K562 (cell line): ENCODE results near the gene PSMD2. TPM values are rescaled to one million over a fixed set of nuclear protein-coding genes. Genes with fewer than 3 reads are reported as not detected.

Experiments used
- ATAC-seq: fragments of 200-7000 bp; cut with Tn5 transposase; 3 replicates; pipeline ENCODE4 v1.9.1; 2020; ENCODE audit warnings: moderate library complexity
- BruUV-seq: library from RNA; stranded (reverse); fragments of 400-500 nt; replicated peaks from 2 replicates; lab custom pipeline; 2021; lab: Mats Ljungman, UMichigan
- CTCF ChIA-PET: fragments of 300-600 bp; formaldehyde crosslinking; extraction: SDS; loops from one replicate; lab custom pipeline; 2021; ENCODE audit warnings: low intra/inter-chr PET ratio; lab: Yijun Ruan, JAX
- POLR2A ChIA-PET: fragments of 300-600, 350-650 bp; sonication (Branson Sonifier 250); formaldehyde crosslinking; extraction: SDS; loops from one replicate; lab custom pipeline; 2021; ENCODE audit warnings: antibody characterized with exemption, inconsistent platforms; lab: Yijun Ruan, JAX
- DNase-seq, 4 experiments: peaks; one replicate each; pipeline versions ENCODE4 v3.0.0 to v3.0.0-alpha.2; 2011 to 2018; ENCODE audit warnings: low spot score in 3 of 4, mixed read lengths in 3 of 4; ENCODE audit errors: extremely low read depth in 1 of 4
- FAIRE-seq: peaks from 2 replicates; lab custom pipeline; 2011; peaks lifted over from hg19 to GRCh38; lab: Jason Lieb, UNC
- H2AFZ ChIP-seq: 2 replicates; pipeline ENCODE4 v1.6.0; 2011; ENCODE audit warnings: low read depth, low read length, control low read depth, inconsistent platforms
- H3K27ac ChIP-seq: fragments of 200-600 bp; 3 replicates; pipeline ENCODE4 v1.8.0; 2011; ENCODE audit warnings: low read depth, mild to moderate bottlenecking, control low read depth, inconsistent platforms, low read length, moderate library complexity, mixed read lengths; ENCODE audit errors: extremely low read depth
- H3K27me3 ChIP-seq, 2 experiments: fragments of 300-600 bp in 1 of 2; 2 replicates in 1 of 2; 3 replicates in 1 of 2; pipeline versions ENCODE4 v1.6.0 to v1.8.0; 2011; ENCODE audit warnings: inconsistent platforms in 2 of 2, low read length in 2 of 2, mild to moderate bottlenecking in 1 of 2, mixed read lengths in 1 of 2, moderate library complexity in 1 of 2; ENCODE audit not compliant: control insufficient read depth in 2 of 2, insufficient read depth in 2 of 2
- H3K36me3 ChIP-seq: fragments of 300-600 bp; 3 replicates; pipeline ENCODE4 v1.8.0; 2011; ENCODE audit warnings: mild to moderate bottlenecking, low read length, inconsistent platforms; ENCODE audit not compliant: control insufficient read depth, insufficient read depth
- H3K4me1 ChIP-seq, 2 experiments: fragments of 200-600 bp in 1 of 2; replicated peaks in 1 of 2; 2 replicates in 1 of 2; 3 replicates in 1 of 2; pipeline versions ENCODE4 v1.5.1 to v1.8.0; 2011; ENCODE audit warnings: inconsistent platforms in 2 of 2, low read length in 2 of 2, mild to moderate bottlenecking in 1 of 2, mixed read lengths in 1 of 2, moderate library complexity in 1 of 2; ENCODE audit not compliant: control insufficient read depth in 2 of 2, insufficient read depth in 2 of 2
- H3K4me2 ChIP-seq: 2 replicates; pipeline ENCODE4 v1.6.1; 2011; ENCODE audit warnings: low read length, control low read depth, inconsistent platforms, mixed read lengths; ENCODE audit not compliant: insufficient read depth
- H3K4me3 ChIP-seq: fragments of 200-600 bp; sonication (generic), shearing (Covaris generic); 2 replicates; pipeline ENCODE4 v1.5.1; 2016; ENCODE audit warnings: control low read depth, inconsistent platforms
- H3K79me2 ChIP-seq: fragments of 200-600 bp; 3 replicates; pipeline ENCODE4 v1.8.0; 2011; ENCODE audit warnings: low read length, inconsistent platforms; ENCODE audit not compliant: control insufficient read depth, insufficient read depth
- H3K9ac ChIP-seq, 2 experiments: 2 replicates each; pipeline versions ENCODE4 v1.6.0 to v1.6.1; 2011; ENCODE audit warnings: low read depth in 2 of 2, low read length in 2 of 2, control low read depth in 1 of 2, inconsistent platforms in 1 of 2, mild to moderate bottlenecking in 1 of 2, mixed read lengths in 1 of 2; ENCODE audit not compliant: insufficient read depth in 1 of 2
- H3K9me1 ChIP-seq: one replicate; pipeline ENCODE4 v1.6.0; 2011; ENCODE audit warnings: inconsistent platforms, mild to moderate bottlenecking, low read length, moderate library complexity; ENCODE audit not compliant: control insufficient read depth, insufficient read depth
- H3K9me3 ChIP-seq: replicated peaks from 2 replicates; pipeline ENCODE4 v1.5.1; 2011; ENCODE audit warnings: low read depth, low read length, inconsistent platforms; ENCODE audit not compliant: control insufficient read depth, insufficient read depth
- H4K20me1 ChIP-seq: replicated peaks from 2 replicates; pipeline ENCODE4 v1.6.1; 2011; ENCODE audit warnings: low read length, inconsistent platforms, mixed read lengths; ENCODE audit not compliant: control insufficient read depth, insufficient read depth
- BRD4 ChIP-seq: fragments of 200-600 bp; sonication (generic); IDR thresholded peaks from 2 replicates; pipeline ENCODE4 v1.6.1; 2017; ENCODE audit warnings: inconsistent platforms
- BRF1 ChIP-seq: IDR thresholded peaks from 3 replicates; pipeline ENCODE4 v1.6.1; 2011; ENCODE audit warnings: borderline replicate concordance, mild to moderate bottlenecking; ENCODE audit not compliant: insufficient read length; ENCODE audit errors: extremely low read depth
- CCNT2 ChIP-seq: IDR thresholded peaks from 2 replicates; pipeline ENCODE4 v1.6.1; 2011; ENCODE audit warnings: borderline replicate concordance, low read depth, mild to moderate bottlenecking, moderate library complexity, mixed read lengths, low read length; ENCODE audit not compliant: insufficient read length; ENCODE audit errors: extremely low read depth
- CREM ChIP-seq: IDR thresholded peaks from 2 replicates; pipeline ENCODE4 v1.6.1; 2014; ENCODE audit warnings: antibody characterized with exemption, low read depth
- CXXC5 ChIP-seq: fragments of 250-450 bp; sonication (Bioruptor Pico); IDR thresholded peaks from 2 replicates; pipeline ENCODE4 v1.8.0; 2022; ENCODE audit warnings: inconsistent platforms, mild to moderate bottlenecking, moderate library complexity
- E2F4 ChIP-seq: sonication (generic); formaldehyde crosslinking; IDR thresholded peaks from 2 replicates; pipeline ENCODE4 v1.8.0; 2022; ENCODE audit warnings: mild to moderate bottlenecking, low read depth, missing genetic modification reagents
- MAFG ChIP-seq: fragments of 450-650 bp; conservative IDR thresholded peaks from 2 replicates; pipeline ENCODE4 v1.6.1; 2016; ENCODE audit warnings: missing genetic modification characterization, missing compliant biosample characterization
- MYNN ChIP-seq, 2 experiments: sonication (generic); formaldehyde crosslinking in 1 of 2; IDR thresholded peaks; 2 replicates each; pipeline versions ENCODE4 v1.5.0 to v1.6.1; 2016 to 2020; ENCODE audit warnings: antibody characterized with exemption in 1 of 2, missing genetic modification reagents in 1 of 2
- NFXL1 ChIP-seq: fragments of 450-650 bp; formaldehyde crosslinking; IDR thresholded peaks from 2 replicates; pipeline ENCODE4 v1.4.0; 2021; ENCODE audit warnings: mild to moderate bottlenecking
- OTX1 ChIP-seq: fragments of 450-650 bp; formaldehyde crosslinking; IDR thresholded peaks from 2 replicates; pipeline ENCODE4 v1.4.0; 2022; ENCODE audit warnings: mild to moderate bottlenecking
- POLR2B ChIP-seq: fragments of 450-650 bp; IDR thresholded peaks from 2 replicates; pipeline ENCODE4 v1.6.1; 2018; ENCODE audit warnings: low read depth; ENCODE audit not compliant: partially characterized antibody
- POLR2G ChIP-seq: fragments of 200-400 bp; formaldehyde crosslinking; IDR thresholded peaks from 2 replicates; pipeline ENCODE4 v1.6.1; 2017; ENCODE audit warnings: low read depth, mild to moderate bottlenecking, antibody characterized with exemption, low read length, moderate library complexity
- RB1 ChIP-seq: fragments of 450-650 bp; IDR thresholded peaks from 2 replicates; pipeline ENCODE4 v1.6.1; 2017; ENCODE audit warnings: low read depth, mild to moderate bottlenecking
- STAT5A ChIP-seq: IDR thresholded peaks from 2 replicates; pipeline ENCODE4 v1.6.1; 2012; ENCODE audit warnings: low read length, inconsistent platforms, borderline replicate concordance
- TBL1XR1 ChIP-seq, 2 experiments: IDR thresholded peaks; 2 replicates each; pipeline ENCODE4 v1.6.1; 2012; ENCODE audit warnings: improper control_type of control experiment in 2 of 2, low read length in 2 of 2, mild to moderate bottlenecking in 1 of 2
- THAP7 ChIP-seq: fragments of 250-450 bp; sonication (Bioruptor Pico); IDR thresholded peaks from 2 replicates; pipeline ENCODE4 v1.5.0; 2021
- VEZF1 ChIP-seq: fragments of 200-800 bp; sonication (Bioruptor generic); IDR thresholded peaks from 2 replicates; pipeline ENCODE4 v1.6.1; 2017; ENCODE audit warnings: missing genetic modification characterization, missing compliant biosample characterization
- ZNF707 ChIP-seq: fragments of 250-450 bp; sonication (Bioruptor Pico); conservative IDR thresholded peaks from 2 replicates; pipeline ENCODE4 v1.8.0; 2022; ENCODE audit warnings: inconsistent platforms, mild to moderate bottlenecking, moderate library complexity
- WGBS: fragments of 100-300 bp; shearing (Covaris generic); methylation state at CpG from one replicate; pipeline ENCODE4 v1.1.6; 2016; ENCODE audit warnings: low coverage, mixed read lengths; ENCODE audit not compliant: insufficient coverage; ENCODE audit errors: missing lambda C conversion rate; 5-methylcytosine and 5-hydroxymethylcytosine counted together
- in situ Hi-C: fragments of 300-500 bp; cut with MboI; formaldehyde crosslinking; loops from 4 replicates; pipeline ENCODE4 v1.15.0; 2018; ENCODE audit warnings: inconsistent platforms, mixed read lengths
- intact Hi-C: fragments of 100-400 bp; cut with micrococcal nuclease; formaldehyde crosslinking; loops from 2 replicates; pipeline ENCODE4 v1.14.2; 2022
- polyA plus RNA-seq, 8 experiments: library from polyadenylated mRNA; depleted of rRNA in 4 of 8; stranded (reverse) in 5 of 8; unstranded in 3 of 8; fragments of >200 nt; fragmentation: Nextera tagmentation in 2 of 8; fragmentation: Illumina TruSeq in 1 of 8; extraction: Ambion mirVana in 2 of 8; extraction: Trizol in 1 of 8; gene quantifications; 2 replicates each; pipeline versions ENCODE4 v1.2.1 to v1.2.3, GENCODE V29; 2011 to 2014; ENCODE audit warnings: inconsistent platforms in 1 of 8, missing spikeins in 1 of 8
- total RNA-seq, 7 experiments: library from RNA; depleted of rRNA in 6 of 7; stranded (reverse); fragments of >200 nt in 6 of 7; fragmentation: Illumina TruSeq in 2 of 7; extraction: Trizol in 2 of 7; gene quantifications; 2 replicates each; pipeline versions ENCODE4 v1.2.1 to v1.2.3, GENCODE V29; 2011 to 2021; ENCODE audit warnings: low replicate concordance in 1 of 7

Gene PSMD2
- total and polyA plus RNA-seq, 9 of the 15 experiments (the other 6 are each of a cell fraction or from before 2014, with no cell fraction given): 152 to 484 (median 295) TPM

- intact Hi-C loops (no loop called here), in situ Hi-C loops (no loop called here)
- FAIRE-seq (no peak), ATAC-seq (peak; percentile 76), DNase-seq (peak; percentile 76 to 93 (median 88))
- Histone ChIP-seq H3K9me3 (no peaks in the 10 kb centered on the region), H3K9ac (peak within 1 kb of the TSS in 1 of 2 experiments; percentile 83; a peak in 2 of 4 replicates), H3K27me3 (peaks cover 10 to 31% of the 10 kb centered on the region in 2 experiments; a peak in 4 of 5 replicates), H3K36me3 (no peaks in the 10 kb centered on the region), H3K4me1 (peaks cover 14 to 36% of the 10 kb centered on the region in 2 experiments; a peak in 4 of 5 replicates), H3K79me2 (no peaks in the 10 kb centered on the region), H3K4me3 (peak within 1 kb of the TSS; percentile 42), H4K20me1 (peaks cover 25% of the 10 kb centered on the region), H3K9me1 (no peaks in the 10 kb centered on the region), H3K27ac (no peak within 1 kb of the TSS), H3K4me2 (peak within 1 kb of the TSS; percentile 82), H2AFZ (peak within 1 kb of the TSS; percentile 72)
- BruUV-seq: no TSS peak
- CTCF ChIA-PET: no interaction called here
- WGBS: 7% methylated on average over 6 of the region's 67 CpGs
- POLR2A ChIA-PET: interaction anchor here (0.5 to 1.9 kb wide), 4 partner anchors 8 to 863 kb away, joined by 3 to 4 read pairs (median 3); partner anchors contain the start of gene EEF1AKMT4
- TF ChIP-seq RB1: no peak
- TF ChIP-seq ZNF707 (CRISPR knock-in tag): no peak
- no peak for TF ChIP-seq E2F4 (CRISPR knock-in tag)
- no peak for TF ChIP-seq STAT5A
- no peak for TF ChIP-seq POLR2B
- TF ChIP-seq OTX1 (CRISPR knock-in tag): no peak
- no peak for TF ChIP-seq MAFG
- TF ChIP-seq TBL1XR1 (IDR thresholded peaks at IDR 0.05; ENCODE audit: low read length in 2 of 2): no peak
- peak; percentile 86 for TF ChIP-seq VEZF1 (CRISPR knock-in tag)
- TF ChIP-seq NFXL1 (CRISPR knock-in tag): no peak
- no peak for TF ChIP-seq CCNT2
- TF ChIP-seq BRD4: no peak
- no peak for TF ChIP-seq CXXC5 (CRISPR knock-in tag)
- TF ChIP-seq POLR2G: peak; percentile 17; the same call in 1 of the 2 replicates
- no peak for TF ChIP-seq MYNN (IDR thresholded peaks at IDR 0.05)
- TF ChIP-seq MYNN (CRISPR knock-in tag; IDR thresholded peaks at IDR 0.05): no peak
- no peak for TF ChIP-seq BRF1
- TF ChIP-seq CREM: 0 out of 2 replicates have a peak, but pooled peaks have one; percentile 1
- TF ChIP-seq THAP7 (CRISPR knock-in tag): no peak
Measured at GRCh38 chr3:184261270-184261853, 37.7 kb upstream of the PSMD2 start, which contains the start of gene CAMK2N2. Gene CAMK2N2, minus strand, starts transcription at chr3:184261553. Its CDS starts 268 bp downstream, at chr3:184261285.
